NCI-H1105 treated with DMSO at 0.1 percent for 48 hours (cell line): ENCODE data around the gene CCDC6.
A peak's percentile ranks its signal among the peaks of the same experiment; 100 is the strongest.
"Not testable (repeated sequence)": the region's sequence is repeated elsewhere in the genome, so short reads cannot be mapped to it uniquely, and the experiment has no call there.

Source experiments
- DNase-seq: peaks from one replicate; lab custom pipeline; 2025; lab: John Stamatoyannopoulos, UW

The CCDC6 gene

GRCh38 chr10:59880971-59881510, 25.3 kb downstream of the CCDC6 start:
- DNase-seq, result no peak

- DNase-seq, result no peak
These were observed 26.2 kb downstream of the CCDC6 start for GRCh38 chr10:59880019-59880717.

GRCh38 chr10:59879363-59879913, 26.9 kb downstream of the CCDC6 start:
- DNase-seq, result no peak

GRCh38 chr10:59878915-59879314, 27.4 kb downstream of the CCDC6 start:
- no peak for DNase-seq

- no peak for DNase-seq
These were observed 28.1 kb downstream of the CCDC6 start for GRCh38 chr10:59878289-59878688.

- no peak for DNase-seq
These were observed 29.1 kb downstream of the CCDC6 start for GRCh38 chr10:59877191-59877671.

- DNase-seq, result no peak
These were observed 29.7 kb downstream of the CCDC6 start for GRCh38 chr10:59876695-59877094.

- not testable (repeated sequence) for DNase-seq
These were observed 30.1 kb downstream of the CCDC6 start for GRCh38 chr10:59876208-59876607.

- no peak for DNase-seq
These were observed 32.5 kb downstream of the CCDC6 start for GRCh38 chr10:59873896-59874295.

GRCh38 chr10:59872892-59873463, 33.4 kb downstream of the CCDC6 start:
- DNase-seq, result no peak

- no peak for DNase-seq
These were observed 36.2 kb downstream of the CCDC6 start for GRCh38 chr10:59870152-59870551.

- DNase-seq, result no peak
These were observed 36.8 kb downstream of the CCDC6 start for GRCh38 chr10:59869594-59869940.

- DNase-seq, result no peak
These were observed 37.4 kb downstream of the CCDC6 start for GRCh38 chr10:59868696-59869593.

GRCh38 chr10:59867590-59867989, 38.8 kb downstream of the CCDC6 start:
- no peak for DNase-seq

GRCh38 chr10:59865101-59865500, 41.3 kb downstream of the CCDC6 start:
- peak; percentile 10 for DNase-seq

- DNase-seq, result no peak
These were observed 42.0 kb downstream of the CCDC6 start for GRCh38 chr10:59864141-59864962.

GRCh38 chr10:59859570-59859969, 46.8 kb downstream of the CCDC6 start:
- DNase-seq, result no peak

GRCh38 chr10:59857921-59858320, 48.4 kb downstream of the CCDC6 start:
- DNase-seq, result no peak

- DNase-seq, result no peak
These were observed 49.3 kb downstream of the CCDC6 start for GRCh38 chr10:59857049-59857448.

GRCh38 chr10:59856104-59856503, 50.3 kb downstream of the CCDC6 start:
- DNase-seq, result no peak

- no peak for DNase-seq
These were observed 51.8 kb downstream of the CCDC6 start for GRCh38 chr10:59854571-59854970.
